GM23338 (cell line): ENCODE measurements around the gene OLFML1. TPM values are rescaled to one million over a fixed set of nuclear protein-coding genes. Genes with fewer than 3 reads are reported as not detected.

ENCODE experiments used
- EZH2phosphoT487 ChIP-seq: fragments of 200-600 bp; sonication (generic); IDR thresholded peaks from one replicate; pipeline ENCODE4 v1.8.1; 2018; ENCODE audit warnings: antibody characterized with exemption; ENCODE audit not compliant: unreplicated experiment
- STAT1 ChIP-seq: IDR thresholded peaks from one replicate; pipeline ENCODE4 v1.6.1; 2016; ENCODE audit warnings: antibody characterized with exemption; ENCODE audit not compliant: unreplicated experiment
- ZNF331 ChIP-seq: fragments of 250-450 bp; sonication (Bioruptor Pico); IDR thresholded peaks from 2 replicates; pipeline ENCODE4 v1.5.0; 2020; ENCODE audit warnings: low read depth, mild to moderate bottlenecking, moderate library complexity
- polyA plus RNA-seq: library from polyadenylated mRNA; unstranded; fragments of >200 nt; fragmentation: Nextera tagmentation; extraction: Ambion mirVana; gene quantifications from 2 replicates; pipeline ENCODE4 v1.2.1, GENCODE V29; 2016
- total RNA-seq: library from RNA; depleted of rRNA; stranded (reverse); fragments of >200 nt; shearing (Covaris generic); gene quantifications from 2 replicates; pipeline ENCODE4 v1.2.3, GENCODE V29; 2014
- TF ChIP-seq, protein P1 (sequence below): fragments of 250-450 bp; sonication (Bioruptor Pico); IDR thresholded peaks from 2 replicates; pipeline ENCODE4 v1.5.0; 2020; ENCODE audit warnings: mild to moderate bottlenecking, moderate library complexity
- TF ChIP-seq, protein P2 (sequence below): IDR thresholded peaks from 2 replicates; pipeline ENCODE4 v1.6.1; 2016; ENCODE audit warnings: antibody characterized with exemption
- TF ChIP-seq, protein P3 (sequence below), 2 experiments: fragments of 200-600 bp in 1 of 2; sonication (generic) in 1 of 2; conservative IDR thresholded peaks; 2 replicates each; pipeline versions ENCODE4 v1.5.1 to v1.6.1; 2016 to 2017; ENCODE audit warnings: antibody characterized with exemption in 2 of 2, low read depth in 2 of 2, mild to moderate bottlenecking in 2 of 2, moderate library complexity in 1 of 2
- TF ChIP-seq, protein P4 (sequence below): IDR thresholded peaks from one replicate; pipeline ENCODE4 v1.6.1; 2018; ENCODE audit warnings: antibody characterized with exemption; ENCODE audit not compliant: unreplicated experiment

OLFML1 gene
- total and polyA plus RNA-seq, 2 experiments from 2014 or later, result 0.21 TPM; not detected in 1

DNA sequence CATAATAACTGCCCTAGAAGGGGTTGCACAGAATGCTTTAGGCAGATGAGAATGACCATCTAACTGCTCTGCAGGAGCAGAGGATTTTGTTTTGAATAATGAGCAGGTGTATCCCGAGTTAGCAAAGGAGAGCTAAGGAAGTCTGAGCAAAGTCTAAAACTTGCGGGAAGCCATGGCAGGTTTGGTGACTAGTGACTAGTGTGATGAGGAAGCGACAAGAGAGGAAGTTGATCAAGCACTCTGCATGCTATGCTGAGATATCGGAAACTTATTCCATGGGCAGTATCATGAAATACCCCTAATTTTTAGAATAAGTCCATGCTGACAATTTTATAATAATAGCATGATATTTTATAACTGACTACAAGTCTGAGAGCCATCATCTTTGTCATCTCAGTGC, 12.9 kb downstream of the OLFML1 start (continued):
- TF ChIP-seq, protein P1, sequence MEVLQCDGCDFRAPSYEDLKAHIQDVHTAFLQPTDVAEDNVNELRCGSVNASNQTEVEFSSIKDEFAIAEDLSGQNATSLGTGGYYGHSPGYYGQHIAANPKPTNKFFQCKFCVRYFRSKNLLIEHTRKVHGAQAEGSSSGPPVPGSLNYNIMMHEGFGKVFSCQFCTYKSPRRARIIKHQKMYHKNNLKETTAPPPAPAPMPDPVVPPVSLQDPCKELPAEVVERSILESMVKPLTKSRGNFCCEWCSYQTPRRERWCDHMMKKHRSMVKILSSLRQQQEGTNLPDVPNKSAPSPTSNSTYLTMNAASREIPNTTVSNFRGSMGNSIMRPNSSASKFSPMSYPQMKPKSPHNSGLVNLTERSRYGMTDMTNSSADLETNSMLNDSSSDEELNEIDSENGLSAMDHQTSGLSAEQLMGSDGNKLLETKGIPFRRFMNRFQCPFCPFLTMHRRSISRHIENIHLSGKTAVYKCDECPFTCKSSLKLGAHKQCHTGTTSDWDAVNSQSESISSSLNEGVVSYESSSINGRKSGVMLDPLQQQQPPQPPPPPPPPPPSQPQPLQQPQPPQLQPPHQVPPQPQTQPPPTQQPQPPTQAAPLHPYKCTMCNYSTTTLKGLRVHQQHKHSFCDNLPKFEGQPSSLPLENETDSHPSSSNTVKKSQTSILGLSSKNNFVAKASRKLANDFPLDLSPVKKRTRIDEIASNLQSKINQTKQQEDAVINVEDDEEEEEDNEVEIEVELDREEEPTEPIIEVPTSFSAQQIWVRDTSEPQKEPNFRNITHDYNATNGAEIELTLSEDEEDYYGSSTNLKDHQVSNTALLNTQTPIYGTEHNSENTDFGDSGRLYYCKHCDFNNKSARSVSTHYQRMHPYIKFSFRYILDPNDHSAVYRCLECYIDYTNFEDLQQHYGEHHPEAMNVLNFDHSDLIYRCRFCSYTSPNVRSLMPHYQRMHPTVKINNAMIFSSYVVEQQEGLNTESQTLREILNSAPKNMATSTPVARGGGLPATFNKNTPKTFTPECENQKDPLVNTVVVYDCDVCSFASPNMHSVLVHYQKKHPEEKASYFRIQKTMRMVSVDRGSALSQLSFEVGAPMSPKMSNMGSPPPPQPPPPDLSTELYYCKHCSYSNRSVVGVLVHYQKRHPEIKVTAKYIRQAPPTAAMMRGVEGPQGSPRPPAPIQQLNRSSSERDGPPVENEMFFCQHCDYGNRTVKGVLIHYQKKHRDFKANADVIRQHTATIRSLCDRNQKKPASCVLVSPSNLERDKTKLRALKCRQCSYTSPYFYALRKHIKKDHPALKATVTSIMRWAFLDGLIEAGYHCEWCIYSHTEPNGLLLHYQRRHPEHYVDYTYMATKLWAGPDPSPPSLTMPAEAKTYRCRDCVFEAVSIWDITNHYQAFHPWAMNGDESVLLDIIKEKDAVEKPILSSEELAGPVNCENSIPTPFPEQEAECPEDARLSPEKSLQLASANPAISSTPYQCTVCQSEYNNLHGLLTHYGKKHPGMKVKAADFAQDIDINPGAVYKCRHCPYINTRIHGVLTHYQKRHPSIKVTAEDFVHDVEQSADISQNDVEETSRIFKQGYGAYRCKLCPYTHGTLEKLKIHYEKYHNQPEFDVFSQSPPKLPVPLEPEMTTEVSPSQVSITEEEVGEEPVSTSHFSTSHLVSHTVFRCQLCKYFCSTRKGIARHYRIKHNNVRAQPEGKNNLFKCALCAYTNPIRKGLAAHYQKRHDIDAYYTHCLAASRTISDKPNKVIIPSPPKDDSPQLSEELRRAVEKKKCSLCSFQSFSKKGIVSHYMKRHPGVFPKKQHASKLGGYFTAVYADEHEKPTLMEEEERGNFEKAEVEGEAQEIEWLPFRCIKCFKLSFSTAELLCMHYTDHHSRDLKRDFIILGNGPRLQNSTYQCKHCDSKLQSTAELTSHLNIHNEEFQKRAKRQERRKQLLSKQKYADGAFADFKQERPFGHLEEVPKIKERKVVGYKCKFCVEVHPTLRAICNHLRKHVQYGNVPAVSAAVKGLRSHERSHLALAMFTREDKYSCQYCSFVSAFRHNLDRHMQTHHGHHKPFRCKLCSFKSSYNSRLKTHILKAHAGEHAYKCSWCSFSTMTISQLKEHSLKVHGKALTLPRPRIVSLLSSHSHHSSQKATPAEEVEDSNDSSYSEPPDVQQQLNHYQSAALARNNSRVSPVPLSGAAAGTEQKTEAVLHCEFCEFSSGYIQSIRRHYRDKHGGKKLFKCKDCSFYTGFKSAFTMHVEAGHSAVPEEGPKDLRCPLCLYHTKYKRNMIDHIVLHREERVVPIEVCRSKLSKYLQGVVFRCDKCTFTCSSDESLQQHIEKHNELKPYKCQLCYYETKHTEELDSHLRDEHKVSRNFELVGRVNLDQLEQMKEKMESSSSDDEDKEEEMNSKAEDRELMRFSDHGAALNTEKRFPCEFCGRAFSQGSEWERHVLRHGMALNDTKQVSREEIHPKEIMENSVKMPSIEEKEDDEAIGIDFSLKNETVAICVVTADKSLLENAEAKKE, result no peak
- TF ChIP-seq, protein P2, sequence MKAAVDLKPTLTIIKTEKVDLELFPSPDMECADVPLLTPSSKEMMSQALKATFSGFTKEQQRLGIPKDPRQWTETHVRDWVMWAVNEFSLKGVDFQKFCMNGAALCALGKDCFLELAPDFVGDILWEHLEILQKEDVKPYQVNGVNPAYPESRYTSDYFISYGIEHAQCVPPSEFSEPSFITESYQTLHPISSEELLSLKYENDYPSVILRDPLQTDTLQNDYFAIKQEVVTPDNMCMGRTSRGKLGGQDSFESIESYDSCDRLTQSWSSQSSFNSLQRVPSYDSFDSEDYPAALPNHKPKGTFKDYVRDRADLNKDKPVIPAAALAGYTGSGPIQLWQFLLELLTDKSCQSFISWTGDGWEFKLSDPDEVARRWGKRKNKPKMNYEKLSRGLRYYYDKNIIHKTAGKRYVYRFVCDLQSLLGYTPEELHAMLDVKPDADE, result no peak
- TF ChIP-seq ZNF331 (CRISPR knock-in tag) (no peak), EZH2phosphoT487 (no peak), STAT1 (no peak)
- TF ChIP-seq, protein P3, sequence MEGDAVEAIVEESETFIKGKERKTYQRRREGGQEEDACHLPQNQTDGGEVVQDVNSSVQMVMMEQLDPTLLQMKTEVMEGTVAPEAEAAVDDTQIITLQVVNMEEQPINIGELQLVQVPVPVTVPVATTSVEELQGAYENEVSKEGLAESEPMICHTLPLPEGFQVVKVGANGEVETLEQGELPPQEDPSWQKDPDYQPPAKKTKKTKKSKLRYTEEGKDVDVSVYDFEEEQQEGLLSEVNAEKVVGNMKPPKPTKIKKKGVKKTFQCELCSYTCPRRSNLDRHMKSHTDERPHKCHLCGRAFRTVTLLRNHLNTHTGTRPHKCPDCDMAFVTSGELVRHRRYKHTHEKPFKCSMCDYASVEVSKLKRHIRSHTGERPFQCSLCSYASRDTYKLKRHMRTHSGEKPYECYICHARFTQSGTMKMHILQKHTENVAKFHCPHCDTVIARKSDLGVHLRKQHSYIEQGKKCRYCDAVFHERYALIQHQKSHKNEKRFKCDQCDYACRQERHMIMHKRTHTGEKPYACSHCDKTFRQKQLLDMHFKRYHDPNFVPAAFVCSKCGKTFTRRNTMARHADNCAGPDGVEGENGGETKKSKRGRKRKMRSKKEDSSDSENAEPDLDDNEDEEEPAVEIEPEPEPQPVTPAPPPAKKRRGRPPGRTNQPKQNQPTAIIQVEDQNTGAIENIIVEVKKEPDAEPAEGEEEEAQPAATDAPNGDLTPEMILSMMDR (conservative IDR thresholded peaks at IDR 0.05; ENCODE audit: low read depth in 2 of 2), result no peak
- TF ChIP-seq, protein P4, sequence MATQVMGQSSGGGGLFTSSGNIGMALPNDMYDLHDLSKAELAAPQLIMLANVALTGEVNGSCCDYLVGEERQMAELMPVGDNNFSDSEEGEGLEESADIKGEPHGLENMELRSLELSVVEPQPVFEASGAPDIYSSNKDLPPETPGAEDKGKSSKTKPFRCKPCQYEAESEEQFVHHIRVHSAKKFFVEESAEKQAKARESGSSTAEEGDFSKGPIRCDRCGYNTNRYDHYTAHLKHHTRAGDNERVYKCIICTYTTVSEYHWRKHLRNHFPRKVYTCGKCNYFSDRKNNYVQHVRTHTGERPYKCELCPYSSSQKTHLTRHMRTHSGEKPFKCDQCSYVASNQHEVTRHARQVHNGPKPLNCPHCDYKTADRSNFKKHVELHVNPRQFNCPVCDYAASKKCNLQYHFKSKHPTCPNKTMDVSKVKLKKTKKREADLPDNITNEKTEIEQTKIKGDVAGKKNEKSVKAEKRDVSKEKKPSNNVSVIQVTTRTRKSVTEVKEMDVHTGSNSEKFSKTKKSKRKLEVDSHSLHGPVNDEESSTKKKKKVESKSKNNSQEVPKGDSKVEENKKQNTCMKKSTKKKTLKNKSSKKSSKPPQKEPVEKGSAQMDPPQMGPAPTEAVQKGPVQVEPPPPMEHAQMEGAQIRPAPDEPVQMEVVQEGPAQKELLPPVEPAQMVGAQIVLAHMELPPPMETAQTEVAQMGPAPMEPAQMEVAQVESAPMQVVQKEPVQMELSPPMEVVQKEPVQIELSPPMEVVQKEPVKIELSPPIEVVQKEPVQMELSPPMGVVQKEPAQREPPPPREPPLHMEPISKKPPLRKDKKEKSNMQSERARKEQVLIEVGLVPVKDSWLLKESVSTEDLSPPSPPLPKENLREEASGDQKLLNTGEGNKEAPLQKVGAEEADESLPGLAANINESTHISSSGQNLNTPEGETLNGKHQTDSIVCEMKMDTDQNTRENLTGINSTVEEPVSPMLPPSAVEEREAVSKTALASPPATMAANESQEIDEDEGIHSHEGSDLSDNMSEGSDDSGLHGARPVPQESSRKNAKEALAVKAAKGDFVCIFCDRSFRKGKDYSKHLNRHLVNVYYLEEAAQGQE, result no peak
